Measurements from ENCODE around the gene HDGFL3. TPM values are rescaled to one million over a fixed set of nuclear protein-coding genes. Genes with fewer than 3 reads are reported as not detected.

Gene HDGFL3
- polyA plus RNA-seq, 4 donors = 87.9 to 93.6 (median 90.8) TPM

Other genes with a start within 250 kb of the HDGFL3 start
- gene RAMAC, start 221.6 kb downstream of the HDGFL3 start, polyA plus RNA-seq (ENCODE audit: insufficient read length in 4 of 4) = 10 to 100 TPM; 42.7 to 49.9 (median 46.6) TPM
- gene C15orf40, start 196.2 kb downstream of the HDGFL3 start, polyA plus RNA-seq (ENCODE audit: insufficient read length in 4 of 4) = 10 to 100 TPM; 25.2 to 35.7 (median 29.0) TPM
- gene BTBD1, start 140.6 kb downstream of the HDGFL3 start, polyA plus RNA-seq (ENCODE audit: insufficient read length in 4 of 4) = 10 to 100 TPM; 64.3 to 81.0 (median 79.8) TPM
- 1 to 10 TPM; 1.6 to 2.5 (median 1.8) TPM for gene TM6SF1, start 100.2 kb downstream of the HDGFL3 start, polyA plus RNA-seq (ENCODE audit: insufficient read length in 4 of 4)
- under 1 TPM; 0.21 to 0.29 (median 0.22) TPM for gene BNC1, start 76.8 kb upstream of the HDGFL3 start, polyA plus RNA-seq (ENCODE audit: insufficient read length in 4 of 4)
- gene SH3GL3, start 239.5 kb upstream of the HDGFL3 start, polyA plus RNA-seq (ENCODE audit: insufficient read length in 4 of 4) = 10 to 100 TPM in 3 of 4 donors, 1 to 10 TPM in 1; 9.3 to 13.2 (median 10.3) TPM